HepG2 (cell line): ENCODE results near the gene PXDC1. TPM values are rescaled to one million over a fixed set of nuclear protein-coding genes. Genes with fewer than 3 reads are reported as not detected.

ENCODE experiments used
- DR1 ChIP-seq: sonication (generic); formaldehyde crosslinking; IDR thresholded peaks from 2 replicates; pipeline ENCODE4 v1.8.0; 2021; ENCODE audit warnings: mild to moderate bottlenecking, missing genetic modification reagents, inconsistent platforms
- HNRNPH1 ChIP-seq: fragments of 200-400 bp; formaldehyde crosslinking; optimal IDR thresholded peaks from 2 replicates; pipeline ENCODE3; 2017; ENCODE audit warnings: mild to moderate bottlenecking, low read depth, low read length
- JUND ChIP-seq: sonication (generic); formaldehyde crosslinking; IDR thresholded peaks from 2 replicates; pipeline ENCODE4 v1.8.0; 2022; ENCODE audit warnings: mild to moderate bottlenecking, missing genetic modification reagents
- NFRKB ChIP-seq: fragments of 450-650 bp; IDR thresholded peaks from 2 replicates; pipeline ENCODE4 v1.6.1; 2017
- SMAD1 ChIP-seq: sonication (generic); formaldehyde crosslinking; IDR thresholded peaks from 2 replicates; pipeline ENCODE4 v1.4.0; 2020; ENCODE audit warnings: missing genetic modification reagents, low read depth, mild to moderate bottlenecking, borderline replicate concordance
- SMYD3 ChIP-seq: sonication (generic); formaldehyde crosslinking; IDR thresholded peaks from 2 replicates; pipeline ENCODE4 v1.8.1; 2023; ENCODE audit warnings: mild to moderate bottlenecking, missing genetic modification reagents
- SNRNP70 ChIP-seq: fragments of 200-400 bp; formaldehyde crosslinking; IDR thresholded peaks from 2 replicates; pipeline ENCODE4 v1.6.1; 2017; ENCODE audit warnings: mild to moderate bottlenecking, low read depth, low read length, moderate library complexity
- ZBTB26 ChIP-seq: IDR thresholded peaks from 2 replicates; pipeline ENCODE4 v1.6.1; 2016; ENCODE audit warnings: missing compliant biosample characterization, missing genetic modification reagents, borderline replicate concordance
- ZNF136 ChIP-seq: sonication (generic); formaldehyde crosslinking; IDR thresholded peaks from 2 replicates; pipeline ENCODE4 v1.8.1; 2022; ENCODE audit warnings: low read depth, mild to moderate bottlenecking, moderate library complexity, missing genetic modification reagents
- ZNF17 ChIP-seq: sonication (generic); formaldehyde crosslinking; IDR thresholded peaks from 2 replicates; pipeline ENCODE4 v1.5.0; 2020; ENCODE audit warnings: mild to moderate bottlenecking, missing genetic modification reagents
- ZNF205 ChIP-seq: IDR thresholded peaks from 2 replicates; pipeline ENCODE4 v1.6.1; 2018; ENCODE audit warnings: missing biosample characterization, missing genetic modification reagents
- ZNF333 ChIP-seq: sonication (generic); formaldehyde crosslinking; IDR thresholded peaks from 2 replicates; pipeline ENCODE4 v1.4.0; 2020; ENCODE audit warnings: mild to moderate bottlenecking, missing genetic modification reagents, borderline replicate concordance
- ZNF451 ChIP-seq: sonication (generic); formaldehyde crosslinking; IDR thresholded peaks from 2 replicates; pipeline ENCODE4 v1.5.0; 2020; ENCODE audit warnings: mild to moderate bottlenecking, missing genetic modification reagents
- ZNF512B ChIP-seq: sonication (generic); formaldehyde crosslinking; IDR thresholded peaks from 2 replicates; pipeline ENCODE4 v1.5.1; 2020; ENCODE audit warnings: missing genetic modification reagents, mild to moderate bottlenecking, borderline replicate concordance
- ZNF530 ChIP-seq: sonication (generic); formaldehyde crosslinking; IDR thresholded peaks from 2 replicates; pipeline ENCODE4 v1.5.0; 2020; ENCODE audit warnings: low read depth, mild to moderate bottlenecking, missing genetic modification reagents
- ZNF609 ChIP-seq: sonication (generic); formaldehyde crosslinking; IDR thresholded peaks from 2 replicates; pipeline ENCODE4 v1.4.0; 2020; ENCODE audit warnings: mild to moderate bottlenecking, missing genetic modification reagents, borderline replicate concordance
- ZNF660 ChIP-seq: sonication (generic); formaldehyde crosslinking; IDR thresholded peaks from 2 replicates; pipeline ENCODE4 v1.5.1; 2020; ENCODE audit warnings: mild to moderate bottlenecking, low read depth, missing genetic modification reagents, borderline replicate concordance
- polyA plus RNA-seq, 8 experiments: library from polyadenylated mRNA; depleted of rRNA in 3 of 8; stranded (reverse) in 7 of 8; unstranded in 1 of 8; fragments of >200 nt; fragmentation: Illumina TruSeq in 4 of 8; extraction: Trizol in 4 of 8; gene quantifications; 2 replicates each; pipeline versions ENCODE4 v1.2.1 to v1.2.3, GENCODE V29; 2011 to 2016; ENCODE audit warnings: low read depth in 4 of 8, missing spikeins in 1 of 8, mixed read lengths in 1 of 8; ENCODE audit not compliant: insufficient read depth in 1 of 8
- total RNA-seq, 5 experiments: library from RNA; depleted of rRNA; stranded (reverse); fragments of >200 nt; fragmentation: Illumina TruSeq; extraction: Trizol; gene quantifications; 2 replicates each; pipeline ENCODE4 v1.2.3, GENCODE V29; 2016; ENCODE audit warnings: low read depth in 1 of 5
- TF ChIP-seq, protein P1 (sequence below): sonication (generic); formaldehyde crosslinking; IDR thresholded peaks from 2 replicates; pipeline ENCODE4 v1.9.0; 2021; ENCODE audit warnings: missing genetic modification reagents, mild to moderate bottlenecking, borderline replicate concordance
- TF ChIP-seq, protein P2 (sequence below): sonication (generic); formaldehyde crosslinking; IDR thresholded peaks from 2 replicates; pipeline ENCODE4 v1.5.1; 2020; ENCODE audit warnings: missing genetic modification reagents, mild to moderate bottlenecking, borderline replicate concordance

Gene PXDC1
- total and polyA plus RNA-seq, 2 of the 13 experiments (the other 11 are each of a cell fraction or from before 2014, with no cell fraction given): 32.4 to 34.7 TPM

DNA sequence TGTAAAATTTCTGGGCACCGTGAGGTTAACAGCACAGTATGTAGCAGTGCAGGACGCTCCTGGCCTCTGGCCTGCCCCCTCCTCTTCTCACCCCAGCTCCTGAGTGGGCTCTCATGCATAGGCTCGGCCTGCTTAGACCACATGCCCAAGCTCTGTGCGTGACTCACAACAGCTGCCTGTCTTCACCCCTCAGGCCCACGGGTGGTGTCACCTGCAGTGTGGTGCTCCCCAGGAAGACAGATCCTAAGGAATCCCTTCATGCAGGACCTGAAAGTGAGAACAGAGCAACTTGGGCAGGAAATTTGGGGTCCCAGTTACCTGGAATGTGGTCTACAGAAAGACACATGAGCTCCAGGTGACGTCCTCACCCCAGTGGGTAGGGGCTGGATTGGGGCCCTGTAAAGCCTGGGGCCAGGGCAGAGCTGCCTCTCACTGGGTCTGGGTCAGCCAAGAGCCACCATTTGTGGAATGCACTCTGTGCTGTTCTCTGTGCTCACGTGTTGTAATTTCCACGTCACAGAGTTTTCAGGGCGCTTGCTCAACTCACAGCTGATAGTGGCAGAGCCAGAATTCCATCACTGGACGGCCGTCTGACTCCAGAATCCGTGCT is 37.0 kb upstream of the PXDC1 start (continued):
- TF ChIP-seq, protein P1, sequence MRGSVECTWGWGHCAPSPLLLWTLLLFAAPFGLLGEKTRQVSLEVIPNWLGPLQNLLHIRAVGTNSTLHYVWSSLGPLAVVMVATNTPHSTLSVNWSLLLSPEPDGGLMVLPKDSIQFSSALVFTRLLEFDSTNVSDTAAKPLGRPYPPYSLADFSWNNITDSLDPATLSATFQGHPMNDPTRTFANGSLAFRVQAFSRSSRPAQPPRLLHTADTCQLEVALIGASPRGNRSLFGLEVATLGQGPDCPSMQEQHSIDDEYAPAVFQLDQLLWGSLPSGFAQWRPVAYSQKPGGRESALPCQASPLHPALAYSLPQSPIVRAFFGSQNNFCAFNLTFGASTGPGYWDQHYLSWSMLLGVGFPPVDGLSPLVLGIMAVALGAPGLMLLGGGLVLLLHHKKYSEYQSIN (CRISPR knock-in tag): no peak
- TF ChIP-seq DR1 (no peak), SMYD3 (no peak), JUND (CRISPR knock-in tag) (no peak), ZNF205 (no peak; the same call in 1 of the 2 replicates), SMAD1 (CRISPR knock-in tag) (peak; percentile 93; the same call in 1 of the 2 replicates), ZNF451 (CRISPR knock-in tag) (no peak), ZBTB26 (0 out of 2 replicates have a peak, but pooled peaks have one; percentile 11), ZNF530 (no peak), ZNF17 (CRISPR knock-in tag) (peak; percentile 76; the same call in 1 of the 2 replicates), HNRNPH1 (no peak), ZNF609 (CRISPR knock-in tag) (no peak), ZNF512B (CRISPR knock-in tag) (no peak), SNRNP70 (no peak), ZNF660 (CRISPR knock-in tag) (no peak), ZNF136 (CRISPR knock-in tag) (no peak), NFRKB (no peak), ZNF333 (no peak)
- TF ChIP-seq, protein P2, sequence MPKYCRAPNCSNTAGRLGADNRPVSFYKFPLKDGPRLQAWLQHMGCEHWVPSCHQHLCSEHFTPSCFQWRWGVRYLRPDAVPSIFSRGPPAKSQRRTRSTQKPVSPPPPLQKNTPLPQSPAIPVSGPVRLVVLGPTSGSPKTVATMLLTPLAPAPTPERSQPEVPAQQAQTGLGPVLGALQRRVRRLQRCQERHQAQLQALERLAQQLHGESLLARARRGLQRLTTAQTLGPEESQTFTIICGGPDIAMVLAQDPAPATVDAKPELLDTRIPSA (CRISPR knock-in tag): no peak
